Measurements from ENCODE around the gene TEX53. TPM values are rescaled to one million over a fixed set of nuclear protein-coding genes. Genes with fewer than 3 reads are reported as not detected.

Gene TEX53
- total RNA-seq, 1 experiment from 2014 or later = not detected

- intact Hi-C loops (cut with micrococcal nuclease) = no loop called here
- TF ChIP-seq ZNF274 (IDR thresholded peaks at IDR 0.05; ENCODE audit: low read depth, low read length) = no peak
- TF ChIP-seq EZH2 (IDR thresholded peaks at IDR 0.05) = no peak
- TF ChIP-seq CBX3 (IDR thresholded peaks at IDR 0.05; ENCODE audit: low read depth) = no peak
- TF ChIP-seq ZFX (IDR thresholded peaks at IDR 0.05) = no peak
- no peak for TF ChIP-seq MAX (IDR thresholded peaks at IDR 0.05)
- H3K4me2 ChIP-seq (ENCODE audit: low read length) = no peak overlapping the region
- H3K27me3 ChIP-seq (ENCODE audit: insufficient read depth, low read length) = no peaks in the 10 kb centered on the region
- H3K9me3 ChIP-seq (ENCODE audit: control insufficient read depth in 1 of 2, insufficient read depth in 1 of 2, low read depth in 1 of 2, low read length in 2 of 2) = no peaks in the 10 kb centered on the region
- no peak overlapping the region for H3K27ac ChIP-seq (ENCODE audit: low read depth, low read length)
- H3K4me3 ChIP-seq (replicated peaks in 1 of 2; ENCODE audit: low read depth in 1 of 2, low read length in 2 of 2) = no peak overlapping the region
- H3K36me3 ChIP-seq (ENCODE audit: control insufficient read depth in 1 of 2, insufficient read depth in 2 of 2, low read length in 2 of 2) = no peaks in the 10 kb centered on the region
- H2AFZ ChIP-seq (ENCODE audit: low read depth, low read length, poor library complexity, severe bottlenecking) = no peak overlapping the region
- peaks cover 10 to 15% of the 10 kb centered on the region in 2 experiments for H3K4me1 ChIP-seq (ENCODE audit: control insufficient read depth in 1 of 2, insufficient read depth in 2 of 2, low read length in 2 of 2)
- BruUV-seq (replicated peaks) = no TSS peak
- no peaks in the 10 kb centered on the region for H3K9me2 ChIP-seq (ENCODE audit: insufficient read depth)
- ChIA-PET POLR2A (no interaction called here), CTCF (interaction anchor here (1.5 kb wide), 1 partner anchor 221 kb away, joined by 3 read pairs; no protein-coding TSS in a partner anchor), RAD21 (ENCODE audit: low non-redundant PET in 1 of 2, low total read pairs in 2 of 2, uncharacterized antibody in 2 of 2, unreplicated experiment in 2 of 2) (no interaction called here)
- no peaks in the 10 kb centered on the region for H4K20me1 ChIP-seq (ENCODE audit: insufficient read depth)
- H3K79me2 ChIP-seq (ENCODE audit: insufficient read depth, low read length) = no peaks in the 10 kb centered on the region
- no peak for DNase-seq (ENCODE audit: low read depth, low spot score)
- no peak for ATAC-seq
- H3K9ac ChIP-seq (ENCODE audit: low read length) = no peak overlapping the region
These were observed 28.3 kb upstream of the TEX53 start for GRCh38 chr9:114685951-114686350.

- no peak overlapping the region for H2AFZ ChIP-seq (ENCODE audit: low read depth, low read length, poor library complexity, severe bottlenecking)
- BruUV-seq (replicated peaks) = no TSS peak
These were observed 26.4 kb upstream of the TEX53 start for GRCh38 chr9:114684036-114684435.

More at GRCh38 chr9:114684036-114684435, 26.4 kb upstream of the TEX53 start:
- H3K9ac ChIP-seq (ENCODE audit: low read length) = no peak overlapping the region
- H3K4me2 ChIP-seq (ENCODE audit: low read length) = no peak overlapping the region
- no peak for TF ChIP-seq CEBPB (IDR thresholded peaks at IDR 0.05; ENCODE audit: low read depth)
- TF ChIP-seq EGR1 (IDR thresholded peaks at IDR 0.05; ENCODE audit: low read depth) = no peak
- no peak for TF ChIP-seq JUND (IDR thresholded peaks at IDR 0.05)
- TF ChIP-seq POLR2A (IDR thresholded peaks at IDR 0.05; ENCODE audit: borderline replicate concordance, extremely low read depth, insufficient read depth, insufficient read length) = no peak
- TF ChIP-seq ZBTB33 (IDR thresholded peaks at IDR 0.05; ENCODE audit: extremely low read depth, insufficient replicate concordance, low read length) = no peak
- no peak for TF ChIP-seq TCF7L2 (IDR thresholded peaks at IDR 0.05; ENCODE audit: borderline replicate concordance, extremely low read depth, insufficient read depth, insufficient read length)
- no peak for TF ChIP-seq ELF1 (IDR thresholded peaks at IDR 0.05; ENCODE audit: borderline replicate concordance, low read depth)
- TF ChIP-seq CTCF (IDR thresholded peaks at IDR 0.05 in 2 of 3, conservative IDR thresholded peaks at IDR 0.05 in 1 of 3; ENCODE audit: borderline replicate concordance in 1 of 3, insufficient read depth in 1 of 3, low read depth in 2 of 3, low read length in 2 of 3) = no peak
- TF ChIP-seq YY1 (IDR thresholded peaks at IDR 0.05; ENCODE audit: extremely low read depth, insufficient replicate concordance, low read depth, low read length) = no peak
- TF ChIP-seq SRF (IDR thresholded peaks at IDR 0.05; ENCODE audit: low read depth) = no peak
- no peak for TF ChIP-seq SP1 (IDR thresholded peaks at IDR 0.05; ENCODE audit: low read depth)
- TF ChIP-seq CBX3 (IDR thresholded peaks at IDR 0.05; ENCODE audit: low read depth) = no peak
- H3K27ac ChIP-seq (ENCODE audit: low read depth, low read length) = no peak overlapping the region
- CTCF ChIA-PET = interaction anchor here (0.7 to 7.8 kb wide), 2 partner anchors 30 to 226 kb away, joined by 3 to 132 read pairs; no protein-coding TSS in a partner anchor
- intact Hi-C loops (cut with micrococcal nuclease) = loop anchor here (5.0 kb wide), 1 partner anchor 838 kb away; no protein-coding TSS in a partner anchor
- DNase-seq (ENCODE audit: low read depth, low spot score) (no peak), ATAC-seq (no peak)
- H3K9me2 ChIP-seq (ENCODE audit: insufficient read depth) = no peaks in the 10 kb centered on the region
- H3K27me3 ChIP-seq (ENCODE audit: insufficient read depth, low read length) = no peaks in the 10 kb centered on the region
- H3K4me3 ChIP-seq (replicated peaks in 1 of 2; ENCODE audit: low read depth in 1 of 2, low read length in 2 of 2) = no peak overlapping the region
- H3K36me3 ChIP-seq (ENCODE audit: control insufficient read depth in 1 of 2, insufficient read depth in 2 of 2, low read length in 2 of 2) = no peaks in the 10 kb centered on the region
- RAD21 ChIA-PET (ENCODE audit: low non-redundant PET in 1 of 2, low total read pairs in 2 of 2, uncharacterized antibody in 2 of 2, unreplicated experiment in 2 of 2) = no interaction called here
- H3K9me3 ChIP-seq (ENCODE audit: control insufficient read depth in 1 of 2, insufficient read depth in 1 of 2, low read depth in 1 of 2, low read length in 2 of 2) = no peaks in the 10 kb centered on the region
- H3K4me1 ChIP-seq (ENCODE audit: control insufficient read depth in 1 of 2, insufficient read depth in 2 of 2, low read length in 2 of 2) = peaks cover 3 to 5% of the 10 kb centered on the region in 2 experiments; a peak in 3 of 4 replicates
- no peaks in the 10 kb centered on the region for H3K79me2 ChIP-seq (ENCODE audit: insufficient read depth, low read length)
- POLR2A ChIA-PET = no interaction called here
- no peaks in the 10 kb centered on the region for H4K20me1 ChIP-seq (ENCODE audit: insufficient read depth)
